Stimulated activated CD8-positive, alpha-beta memory T cell treated with anti-CD3 and anti-CD28 coated beads, Interleukin-2, amount 100 ng/mL, for 1 hour (primary cell): ENCODE results near the gene PNMA1.

Source experiments
- DNase-seq, 2 donors: peaks; one replicate each; pipeline ENCODE4 v3.0.0-alpha.2; 2020; ENCODE audit warnings: low read depth in 2 of 2

Gene PNMA1

DNA sequence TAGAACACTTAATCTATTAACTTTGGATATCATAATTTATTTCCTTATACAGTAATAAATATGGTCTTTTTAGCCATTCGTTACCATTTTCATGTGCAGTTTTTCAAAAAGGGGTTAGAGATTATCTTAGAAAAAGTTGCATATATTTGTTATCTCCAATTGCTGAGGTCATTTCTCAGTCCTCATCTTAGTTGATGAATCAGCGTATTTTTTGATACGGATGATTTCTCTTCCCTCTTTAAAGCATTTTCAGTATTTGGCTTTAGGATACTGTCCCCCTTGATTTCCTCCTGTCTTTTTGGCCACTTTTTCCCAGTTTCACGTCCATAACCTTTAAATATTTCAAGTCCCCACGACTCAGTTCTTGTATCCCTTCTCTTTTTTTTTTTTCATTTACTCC is 47.6 kb downstream of the PNMA1 start:
- no peak for DNase-seq

GRCh38 chr14:73665130-73665529 is 49.1 kb downstream of the PNMA1 start:
- DNase-seq: no peak

DNA sequence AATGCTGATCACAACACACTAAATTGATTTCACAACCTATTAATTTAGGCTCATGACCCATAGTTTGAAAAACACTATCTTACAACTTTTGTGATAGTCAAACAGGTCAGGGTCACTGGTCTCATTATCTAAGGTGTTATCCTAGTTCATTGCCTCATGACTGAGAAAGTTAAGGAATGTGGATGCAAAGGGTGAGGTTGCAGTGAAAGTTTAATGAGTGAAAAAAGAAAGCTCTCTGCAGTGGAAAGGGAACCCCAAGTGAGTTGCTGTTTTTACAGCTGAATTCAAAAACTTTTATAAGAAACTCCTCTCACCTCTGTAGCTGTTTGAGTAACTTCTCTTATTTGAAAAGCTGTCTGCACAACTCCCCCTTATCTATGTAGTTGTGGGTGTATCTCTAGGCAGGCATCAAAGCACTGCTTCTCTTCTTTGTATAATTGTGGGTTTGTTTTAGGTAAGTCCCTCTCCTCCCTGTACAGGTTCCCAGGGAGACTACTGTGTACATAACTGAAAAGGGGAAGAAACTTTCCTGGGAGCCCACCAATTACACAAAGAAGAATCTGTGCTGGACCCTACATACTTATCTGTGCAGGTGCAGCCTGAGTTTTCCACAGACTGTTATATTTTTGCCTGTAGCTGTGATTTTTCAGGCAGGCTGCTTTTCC is 50.5 kb downstream of the PNMA1 start:
- no peak for DNase-seq

DNA sequence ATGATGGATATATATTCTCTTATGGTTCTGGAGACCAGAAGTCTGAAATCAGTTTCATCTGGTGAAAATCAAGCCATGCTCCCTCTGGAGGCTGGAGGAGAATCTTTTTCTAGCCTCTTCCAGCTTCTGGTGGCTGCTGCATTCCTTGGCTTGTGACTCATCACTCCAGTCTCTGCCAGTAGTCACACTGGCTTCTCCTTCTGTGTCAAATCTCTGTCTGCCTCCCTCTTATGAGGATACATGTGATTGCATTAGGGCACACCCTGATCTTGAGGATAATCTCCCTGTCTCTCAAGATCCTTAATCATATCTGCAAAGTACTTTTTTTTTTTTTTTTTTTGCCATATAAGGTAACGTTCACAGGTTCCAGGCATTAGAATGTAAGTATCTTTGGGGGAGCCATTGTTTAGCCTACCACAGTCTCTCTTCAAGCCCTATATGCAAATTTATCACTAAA is 51.7 kb downstream of the PNMA1 start:
- no peak for DNase-seq

DNA sequence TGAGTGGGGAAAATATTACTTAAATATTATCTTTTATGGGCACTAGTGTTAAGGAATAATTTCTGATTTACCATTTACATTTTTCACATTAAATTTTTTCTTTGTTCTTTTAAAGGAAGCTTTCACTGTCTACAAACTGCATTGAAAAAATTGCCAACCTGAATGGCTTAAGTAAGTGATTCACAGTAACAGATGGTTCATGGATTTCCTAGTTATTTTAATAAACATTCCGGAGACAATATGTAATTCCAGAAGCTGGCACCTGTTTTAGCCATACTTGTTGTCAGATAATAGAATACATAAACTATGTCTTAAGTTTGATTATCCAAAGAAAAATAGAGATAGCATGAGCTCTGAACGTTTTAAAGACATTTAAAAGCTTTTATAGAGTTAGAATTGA is 52.3 kb downstream of the PNMA1 start:
- DNase-seq: no peak
